DOHH2 (cell line): Measurements from ENCODE around the gene FHOD3.

Experiments
- H3F3A ChIP-seq: fragments of 200-600 bp; sonication (generic), shearing (Covaris generic); 2 replicates; pipeline ENCODE4 v1.6.0; 2016; ENCODE audit warnings: antibody characterized with exemption, mild to moderate bottlenecking; ENCODE audit not compliant: control insufficient read depth, insufficient read depth
- H3K27ac ChIP-seq: fragments of 200-600 bp; sonication (generic); 2 replicates; pipeline ENCODE4 v1.5.1; 2014; ENCODE audit warnings: low read depth, mild to moderate bottlenecking, low read length, moderate library complexity
- H3K27me3 ChIP-seq: fragments of 200-600 bp; sonication (generic); 2 replicates; pipeline ENCODE4 v1.6.1; 2014; ENCODE audit warnings: mild to moderate bottlenecking, low read length, mixed read lengths; ENCODE audit not compliant: control insufficient read depth
- H3K36me3 ChIP-seq: fragments of 200-600 bp; sonication (generic); 2 replicates; pipeline ENCODE4 v1.6.1; 2014; ENCODE audit warnings: mild to moderate bottlenecking, low read length, moderate library complexity, mixed read lengths; ENCODE audit not compliant: control insufficient read depth
- H3K4me1 ChIP-seq: fragments of 200-600 bp; sonication (generic); 2 replicates; pipeline ENCODE4 v1.6.1; 2014; ENCODE audit warnings: mild to moderate bottlenecking, low read length, mixed read lengths; ENCODE audit not compliant: control insufficient read depth
- H3K4me2 ChIP-seq: fragments of 200-600 bp; sonication (generic); 2 replicates; pipeline ENCODE4 v1.6.0; 2014; ENCODE audit warnings: mild to moderate bottlenecking, low read length, moderate library complexity
- H3K4me3 ChIP-seq: fragments of 200-600 bp; sonication (generic); 2 replicates; pipeline ENCODE4 v1.5.1; 2014; ENCODE audit warnings: mild to moderate bottlenecking, low read length, mixed read lengths
- H3K79me2 ChIP-seq: fragments of 200-600 bp; sonication (generic); 2 replicates; pipeline ENCODE4 v1.6.1; 2014; ENCODE audit warnings: mild to moderate bottlenecking, low read length, mixed read lengths; ENCODE audit not compliant: control insufficient read depth
- H3K9me2 ChIP-seq: fragments of 200-600 bp; sonication (generic); replicated peaks from 2 replicates; pipeline ENCODE4 v1.6.1; 2014; ENCODE audit warnings: mild to moderate bottlenecking, low read length, mixed read lengths; ENCODE audit not compliant: control insufficient read depth
- H3K9me3 ChIP-seq: fragments of 200-600 bp; sonication (generic); 2 replicates; pipeline ENCODE4 v1.6.1; 2014; ENCODE audit warnings: antibody characterized with exemption, low read length, mixed read lengths; ENCODE audit not compliant: control insufficient read depth, insufficient read depth
- H4K20me1 ChIP-seq: fragments of 200-600 bp; sonication (generic); 2 replicates; pipeline ENCODE4 v1.6.0; 2014; ENCODE audit warnings: low read depth, mild to moderate bottlenecking, antibody characterized with exemption, low read length, moderate library complexity; ENCODE audit not compliant: control insufficient read depth, insufficient read depth
- CTCF ChIP-seq: fragments of 200-600 bp; sonication (generic); IDR thresholded peaks from one replicate; pipeline ENCODE4 v1.5.1; 2014; ENCODE audit warnings: antibody characterized with exemption, mild to moderate bottlenecking, low read depth, low read length; ENCODE audit not compliant: poor library complexity, severe bottlenecking
- EZH2phosphoT487 ChIP-seq: fragments of 200-600 bp; sonication (generic); IDR thresholded peaks from 2 replicates; pipeline ENCODE4 v1.6.1; 2017; ENCODE audit warnings: borderline replicate concordance, mild to moderate bottlenecking, antibody characterized with exemption, low read length, moderate library complexity, mixed read lengths

FHOD3 gene

DNA sequence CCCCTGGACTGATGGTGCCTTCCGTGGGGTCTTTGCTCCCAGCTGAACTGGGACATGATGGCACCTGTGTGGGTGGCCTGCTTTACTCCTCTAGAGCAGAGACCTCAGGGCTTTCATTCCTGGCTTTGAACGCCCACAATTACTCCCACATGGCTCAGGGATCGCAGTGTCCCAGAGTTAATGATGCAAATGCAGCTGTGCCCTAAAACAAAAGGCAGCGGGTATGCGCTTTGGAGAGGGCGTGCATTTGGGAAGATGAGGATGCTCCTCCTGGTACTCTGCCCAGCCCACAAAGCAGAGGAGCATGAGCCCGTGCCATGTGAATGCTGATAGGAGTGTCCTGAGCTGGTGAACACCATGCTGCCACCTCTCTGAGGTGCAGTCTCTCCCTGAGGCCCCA is 173.4 kb downstream of the FHOD3 start:
- no peaks in the 10 kb centered on the region for H3K36me3 ChIP-seq
- H3K27me3 ChIP-seq: no peaks in the 10 kb centered on the region
- no peak for TF ChIP-seq CTCF
- no peak for TF ChIP-seq EZH2phosphoT487

GRCh38 chr18:36471393-36471792 is 173.9 kb downstream of the FHOD3 start:
- H3F3A ChIP-seq: no peaks in the 10 kb centered on the region
- H3K79me2 ChIP-seq: no peaks in the 10 kb centered on the region
- no peak overlapping the region for H3K27ac ChIP-seq
- no peaks in the 10 kb centered on the region for H3K36me3 ChIP-seq
- no peaks in the 10 kb centered on the region for H3K9me3 ChIP-seq
- no peaks in the 10 kb centered on the region for H3K9me2 ChIP-seq
- no peak for TF ChIP-seq CTCF
- TF ChIP-seq EZH2phosphoT487: no peak
- no peak overlapping the region for H3K4me2 ChIP-seq
- H3K4me3 ChIP-seq: no peak overlapping the region
- no peaks in the 10 kb centered on the region for H3K4me1 ChIP-seq
- H4K20me1 ChIP-seq: no peaks in the 10 kb centered on the region
- no peaks in the 10 kb centered on the region for H3K27me3 ChIP-seq

More for the DNA sequence above, 173.4 kb downstream of the FHOD3 start:
- H4K20me1 ChIP-seq: no peaks in the 10 kb centered on the region
- no peaks in the 10 kb centered on the region for H3K9me2 ChIP-seq
- no peaks in the 10 kb centered on the region for H3K9me3 ChIP-seq
- H3K4me2 ChIP-seq: no peak overlapping the region
- H3K79me2 ChIP-seq: no peaks in the 10 kb centered on the region
- H3K27ac ChIP-seq: no peak overlapping the region
- H3K4me3 ChIP-seq: no peak overlapping the region
- H3K4me1 ChIP-seq: no peaks in the 10 kb centered on the region
- H3F3A ChIP-seq: no peaks in the 10 kb centered on the region

GRCh38 chr18:36476433-36476832 is 178.9 kb downstream of the FHOD3 start:
- TF ChIP-seq CTCF: no peak
- no peak for TF ChIP-seq EZH2phosphoT487
- Histone ChIP-seq H3K36me3 (no peaks in the 10 kb centered on the region), H3K4me1 (no peaks in the 10 kb centered on the region), H4K20me1 (no peaks in the 10 kb centered on the region), H3K27ac (no peak overlapping the region), H3K9me2 (no peaks in the 10 kb centered on the region), H3K9me3 (no peaks in the 10 kb centered on the region), H3K4me3 (no peak overlapping the region), H3K4me2 (no peak overlapping the region), H3F3A (no peaks in the 10 kb centered on the region), H3K27me3 (peaks cover 8% of the 10 kb centered on the region; the same call in 1 of the 2 replicates), H3K79me2 (no peaks in the 10 kb centered on the region)

GRCh38 chr18:36477776-36478175 is 180.3 kb downstream of the FHOD3 start:
- Histone ChIP-seq H3K4me2 (no peak overlapping the region), H3K27ac (no peak overlapping the region), H3K4me1 (no peaks in the 10 kb centered on the region), H3K27me3 (peaks cover 8% of the 10 kb centered on the region; the same call in 1 of the 2 replicates), H3K36me3 (no peaks in the 10 kb centered on the region), H3F3A (no peaks in the 10 kb centered on the region), H3K9me3 (no peaks in the 10 kb centered on the region), H4K20me1 (no peaks in the 10 kb centered on the region), H3K9me2 (no peaks in the 10 kb centered on the region), H3K79me2 (no peaks in the 10 kb centered on the region), H3K4me3 (no peak overlapping the region)
- TF ChIP-seq EZH2phosphoT487 (no peak), CTCF (no peak)
